Measurements from ENCODE around the gene RBM39.

RBM39 gene

GRCh38 chr20:35660122-35660937 lies 81.7 kb downstream of the RBM39 start:
- FAIRE-seq (no peak), DNase-seq (ENCODE audit: insufficient read length, low spot score) (no peak)
- TF ChIP-seq, protein P1, sequence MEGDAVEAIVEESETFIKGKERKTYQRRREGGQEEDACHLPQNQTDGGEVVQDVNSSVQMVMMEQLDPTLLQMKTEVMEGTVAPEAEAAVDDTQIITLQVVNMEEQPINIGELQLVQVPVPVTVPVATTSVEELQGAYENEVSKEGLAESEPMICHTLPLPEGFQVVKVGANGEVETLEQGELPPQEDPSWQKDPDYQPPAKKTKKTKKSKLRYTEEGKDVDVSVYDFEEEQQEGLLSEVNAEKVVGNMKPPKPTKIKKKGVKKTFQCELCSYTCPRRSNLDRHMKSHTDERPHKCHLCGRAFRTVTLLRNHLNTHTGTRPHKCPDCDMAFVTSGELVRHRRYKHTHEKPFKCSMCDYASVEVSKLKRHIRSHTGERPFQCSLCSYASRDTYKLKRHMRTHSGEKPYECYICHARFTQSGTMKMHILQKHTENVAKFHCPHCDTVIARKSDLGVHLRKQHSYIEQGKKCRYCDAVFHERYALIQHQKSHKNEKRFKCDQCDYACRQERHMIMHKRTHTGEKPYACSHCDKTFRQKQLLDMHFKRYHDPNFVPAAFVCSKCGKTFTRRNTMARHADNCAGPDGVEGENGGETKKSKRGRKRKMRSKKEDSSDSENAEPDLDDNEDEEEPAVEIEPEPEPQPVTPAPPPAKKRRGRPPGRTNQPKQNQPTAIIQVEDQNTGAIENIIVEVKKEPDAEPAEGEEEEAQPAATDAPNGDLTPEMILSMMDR (IDR thresholded peaks at IDR 0.05; ENCODE audit: insufficient read depth, missing control alignments): no peak

DNA sequence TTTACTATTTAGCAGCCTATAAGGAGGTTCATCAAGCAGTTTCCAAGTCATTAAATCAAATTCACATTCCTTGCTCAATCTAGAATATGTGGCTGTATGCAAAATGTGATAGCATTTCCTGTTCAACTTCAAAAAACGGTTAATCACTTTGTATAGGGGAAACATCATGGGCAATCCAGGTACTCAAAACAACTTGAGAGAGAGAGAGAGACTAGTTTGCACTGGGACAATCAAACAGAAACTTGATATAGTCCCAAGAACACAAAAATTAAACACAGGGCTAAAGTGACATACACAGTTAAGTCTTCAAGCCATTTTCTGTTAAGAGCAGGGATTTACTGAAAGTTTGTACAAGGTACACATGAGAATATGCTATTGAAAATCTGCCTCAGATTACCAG lies 84.8 kb downstream of the RBM39 start:
- FAIRE-seq: no peak

GRCh38 chr20:35654415-35654814 lies 87.6 kb downstream of the RBM39 start:
- TF ChIP-seq, protein P1 (IDR thresholded peaks at IDR 0.05; ENCODE audit: insufficient read depth, missing control alignments): no peak
- DNase-seq (ENCODE audit: insufficient read length, low spot score) (no peak), FAIRE-seq (no peak)

More for the DNA sequence above, 84.8 kb downstream of the RBM39 start:
- TF ChIP-seq, protein P1 (IDR thresholded peaks at IDR 0.05; ENCODE audit: insufficient read depth, missing control alignments): no peak
- no peak for DNase-seq (ENCODE audit: insufficient read length, low spot score)

DNA sequence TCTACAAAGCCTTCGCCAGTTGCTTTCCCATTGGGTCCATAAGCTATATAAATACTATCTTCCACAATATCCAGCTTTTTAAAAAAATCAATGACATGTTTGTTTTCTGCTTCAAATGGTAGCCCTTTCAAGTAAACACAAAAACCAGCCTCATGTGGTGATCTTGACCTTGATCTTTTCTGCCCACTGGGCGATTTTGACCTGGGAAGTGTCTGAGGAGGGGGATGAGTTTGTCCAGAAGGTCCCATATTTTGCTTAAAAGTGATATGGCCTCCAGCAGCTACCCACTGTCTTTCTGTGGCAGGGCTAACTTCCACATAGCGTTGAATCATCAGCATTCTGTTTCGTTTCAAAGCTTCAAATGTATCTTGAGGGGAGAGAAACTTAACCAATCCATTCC lies 88.2 kb downstream of the RBM39 start:
- no peak for FAIRE-seq
- TF ChIP-seq, protein P1 (IDR thresholded peaks at IDR 0.05; ENCODE audit: insufficient read depth, missing control alignments): no peak
- no peak for DNase-seq (ENCODE audit: insufficient read length, low spot score)
